Naive thymus-derived CD4-positive, alpha-beta T cell (primary cell): ENCODE results near the gene ATAT1. TPM values are rescaled to one million over a fixed set of nuclear protein-coding genes. Genes with fewer than 3 reads are reported as not detected.

ENCODE experiments used
- ATAC-seq: fragments of 150-1000 bp; cut with Tn5 transposase; 2 replicates; pipeline ENCODE4 v1.10.0; 2021; ENCODE audit warnings: mild to moderate bottlenecking, moderate library complexity
- CTCF ChIA-PET: fragments of 350-600 bp; sonication (Branson Sonifier 250); formaldehyde crosslinking; loops from one replicate; lab custom pipeline; 2021; ENCODE audit warnings: antibody characterized with exemption; lab: Charles Lee
- POLR2A ChIA-PET: fragments of 350-600 bp; sonication (Branson Sonifier 250); formaldehyde crosslinking; loops from one replicate; lab custom pipeline; 2021; ENCODE audit warnings: antibody characterized with exemption, inconsistent platforms; lab: Charles Lee
- DNase-seq, 9 donors: peaks; one replicate each; pipeline versions ENCODE4 v3.0.0 to v3.0.0-alpha.2; 2020 to 2022; ENCODE audit warnings: mixed read lengths in 1 of 9
- H3K27ac ChIP-seq: one replicate; pipeline ENCODE4 v1.7.0; 2013; ENCODE audit warnings: mild to moderate bottlenecking, low read depth, low read length, moderate library complexity
- H3K27me3 ChIP-seq, 2 donors: one replicate each; pipeline ENCODE4 v1.7.0; 2013; ENCODE audit warnings: low read length in 2 of 2, mild to moderate bottlenecking in 2 of 2, moderate library complexity in 2 of 2; ENCODE audit not compliant: control insufficient read depth in 2 of 2, insufficient read depth in 2 of 2
- H3K36me3 ChIP-seq, 3 experiments: 1 replicate in 2 of 3; 2 replicates in 1 of 3; pipeline ENCODE4 v1.7.0; 2013; ENCODE audit warnings: low read length in 3 of 3, mild to moderate bottlenecking in 3 of 3, moderate library complexity in 1 of 3; ENCODE audit not compliant: insufficient read depth in 3 of 3, control insufficient read depth in 2 of 3
- H3K4me1 ChIP-seq, 2 donors: one replicate each; pipeline ENCODE4 v1.7.0; 2013; ENCODE audit warnings: low read length in 2 of 2, mild to moderate bottlenecking in 2 of 2, moderate library complexity in 1 of 2; ENCODE audit not compliant: control insufficient read depth in 2 of 2, insufficient read depth in 2 of 2
- H3K4me3 ChIP-seq: 2 replicates; pipeline ENCODE4 v1.7.0; 2013; ENCODE audit warnings: mild to moderate bottlenecking, low read length
- H3K9me3 ChIP-seq, 3 experiments: 1 replicate in 2 of 3; 2 replicates in 1 of 3; pipeline ENCODE4 v1.7.0; 2013; ENCODE audit warnings: low read length in 3 of 3; ENCODE audit not compliant: control insufficient read depth in 2 of 3
- H3K27ac Mint-ChIP-seq, 9 donors: one replicate each; pipeline ENCODE4 v1.8.0; 2020 to 2022; ENCODE audit warnings: mixed read lengths in 9 of 9, mild to moderate bottlenecking in 8 of 9, moderate library complexity in 5 of 9, inconsistent platforms in 2 of 9
- H3K27me3 Mint-ChIP-seq, 5 donors: one replicate each; pipeline ENCODE4 v1.8.0; 2021 to 2022; ENCODE audit warnings: mixed read lengths in 5 of 5, mild to moderate bottlenecking in 1 of 5
- H3K36me3 Mint-ChIP-seq, 5 donors: one replicate each; pipeline ENCODE4 v1.8.0; 2020 to 2022; ENCODE audit warnings: mixed read lengths in 5 of 5, mild to moderate bottlenecking in 3 of 5, inconsistent platforms in 1 of 5
- H3K4me1 Mint-ChIP-seq, 7 donors: one replicate each; pipeline ENCODE4 v1.8.0; 2020 to 2022; ENCODE audit warnings: mixed read lengths in 7 of 7, mild to moderate bottlenecking in 3 of 7, inconsistent platforms in 1 of 7
- H3K4me3 Mint-ChIP-seq, 10 donors: one replicate each; pipeline ENCODE4 v1.8.0; 2020 to 2022; ENCODE audit warnings: mild to moderate bottlenecking in 10 of 10, mixed read lengths in 10 of 10, moderate library complexity in 6 of 10, inconsistent platforms in 2 of 10
- H3K9me3 Mint-ChIP-seq, 11 donors: one replicate each; pipeline ENCODE4 v1.8.0; 2020 to 2022; ENCODE audit warnings: mixed read lengths in 11 of 11, mild to moderate bottlenecking in 4 of 11, inconsistent platforms in 1 of 11, moderate library complexity in 1 of 11
- intact Hi-C, 2 donors: fragments of 100-400 bp; cut with micrococcal nuclease; formaldehyde crosslinking; loops; one replicate each; pipeline ENCODE4 v1.15.1; 2023
- polyA plus RNA-seq, 2 donors: library from polyadenylated mRNA; unstranded; fragments of 300-500 nt; fragmentation: Illumina TruSeq; gene quantifications; one replicate each; pipeline ENCODE4 v1.2.3, GENCODE V29; 2021
- total RNA-seq, 6 experiments: library from RNA in 5 of 6; stranded (reverse) in 5 of 6; gene quantifications; 1 replicate in 5 of 6; 2 replicates in 1 of 6; pipeline ENCODE4 v1.2.3 and lab custom pipeline; 2021 to 2026

ATAT1 gene
- total and polyA plus RNA-seq, 7 experiments from 2014 or later, result 1.3 to 12.0 (median 9.0) TPM

DNA sequence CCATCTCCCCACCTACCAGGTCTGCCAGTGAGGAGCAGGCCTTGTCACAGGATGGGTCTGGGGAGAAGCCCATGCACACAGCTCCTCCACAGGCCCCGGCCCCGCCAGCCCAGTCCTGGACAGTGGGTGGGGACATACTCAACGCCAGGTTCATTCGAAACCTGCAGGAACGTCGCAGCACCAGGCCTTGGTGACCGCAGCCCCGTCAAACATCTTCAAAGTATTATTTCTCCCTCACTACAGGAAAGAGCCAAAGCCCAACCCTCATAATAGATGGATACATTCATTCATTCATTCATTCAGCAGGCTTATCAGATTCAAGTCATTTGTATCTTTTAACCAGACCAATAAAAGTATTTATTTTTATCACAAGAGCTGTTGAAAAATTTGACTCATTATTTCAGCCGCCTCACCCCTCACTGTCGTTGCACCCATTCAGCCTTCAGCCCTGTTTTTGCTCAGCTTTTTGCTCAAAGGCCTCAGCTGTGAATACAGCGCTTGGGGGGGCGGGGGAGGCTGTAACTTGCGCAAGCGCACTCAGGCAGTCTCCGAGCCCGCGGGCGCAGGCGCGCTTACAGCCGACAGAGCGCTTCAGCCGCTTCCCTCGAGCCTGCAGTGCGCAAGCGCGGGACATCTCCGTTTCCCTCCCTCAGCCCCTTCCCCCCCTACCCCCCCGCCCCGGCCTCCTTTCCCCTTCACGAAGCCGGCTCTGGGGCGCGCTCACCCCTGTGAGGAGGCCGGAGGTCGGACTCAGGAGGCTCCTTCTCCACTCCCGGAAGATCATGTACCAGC is 20.0 kb downstream of the ATAT1 start, which contains the start of gene C6orf136:
C6orf136 (plus strand) TSS at position 684 of the 792 bp plus-strand sequence; CDS start at position 783, 99 bp downstream.
- peak within 1 kb of the TSS; percentile 79 to 93 (median 91) for H3K27ac Mint-ChIP-seq
- H3K9me3 Mint-ChIP-seq, result no peaks in the 10 kb centered on the region
- Histone ChIP-seq H3K4me1 (peaks cover 11 to 17% of the 10 kb centered on the region in 2 donors), H3K36me3 (peaks cover 0 to 26% (median 5%) of the 10 kb centered on the region in 3 experiments), H3K4me3 (peak within 1 kb of the TSS; percentile 93), H3K9me3 (no peaks in the 10 kb centered on the region), H3K27ac (peak within 1 kb of the TSS; percentile 91), H3K27me3 (no peaks in the 10 kb centered on the region)
- peak within 1 kb of the TSS; percentile 82 to 93 (median 88) for H3K4me3 Mint-ChIP-seq
- CTCF ChIA-PET, result no interaction called here
- POLR2A ChIA-PET, result interaction anchor here (0.6 to 3.8 kb wide), 8 partner anchors 9 to 104 kb away, joined by 3 to 22 read pairs (median 4); partner anchors contain the start of genes MRPS18B and PPP1R10
- intact Hi-C loops, result loop anchor here (1.0 to 5.0 kb wide), 9 partner anchors 20 to 511 kb away; partner anchors contain the start of genes ABCF1 (in 2 of the 2), ATAT1 (in 2 of the 2), DHX16 (in 2 of the 2) and MDC1 (in 2 of the 2)
- no peaks in the 10 kb centered on the region for H3K27me3 Mint-ChIP-seq
- H3K4me1 Mint-ChIP-seq, result peaks cover 24 to 38% (median 32%) of the 10 kb centered on the region in 7 donors
- peaks cover 0 to 8% (median 7%) of the 10 kb centered on the region in 5 donors for H3K36me3 Mint-ChIP-seq
- DNase-seq, result peak in 8 of 9 donors; percentile 77 to 94 (median 92)
- ATAC-seq, result peak; percentile 90

- peak overlapping the region; percentile 79 to 93 (median 91) for H3K27ac Mint-ChIP-seq
- H3K36me3 Mint-ChIP-seq, result peaks cover 0 to 13% (median 10%) of the 10 kb centered on the region in 5 donors
- no peaks in the 10 kb centered on the region for H3K27me3 Mint-ChIP-seq
- peaks cover 24 to 37% (median 28%) of the 10 kb centered on the region in 7 donors for H3K4me1 Mint-ChIP-seq
- peak overlapping the region; percentile 91 for H3K27ac ChIP-seq
- H3K9me3 Mint-ChIP-seq, result no peaks in the 10 kb centered on the region
- no peaks in the 10 kb centered on the region for H3K27me3 ChIP-seq
- peak in 7 of 9 donors; percentile 46 to 88 (median 68) for DNase-seq
- H3K9me3 ChIP-seq, result no peaks in the 10 kb centered on the region
- H3K36me3 ChIP-seq, result peaks cover 0 to 35% (median 14%) of the 10 kb centered on the region in 3 experiments
- H3K4me3 Mint-ChIP-seq, result peak overlapping the region; percentile 82 to 93 (median 88)
- H3K4me3 ChIP-seq, result peak overlapping the region; percentile 93
- POLR2A ChIA-PET, result interaction anchor here (0.6 to 3.8 kb wide), 13 partner anchors 10 to 159 kb away, joined by 3 to 22 read pairs (median 3); partner anchors contain the start of genes DHX16, MDC1, MRPS18B and PPP1R10
- intact Hi-C loops, result loop anchor here (1.0 to 5.0 kb wide), 9 partner anchors 21 to 510 kb away; partner anchors contain the start of genes ABCF1 (in 2 of the 2), ATAT1 (in 2 of the 2), DHX16 (in 2 of the 2) and MDC1 (in 2 of the 2)
- peak; percentile 79 for ATAC-seq
- CTCF ChIA-PET, result interaction anchor here (0.6 to 1.0 kb wide), 2 partner anchors 18 to 58 kb away, joined by 3 read pairs; no protein-coding TSS in a partner anchor
- H3K4me1 ChIP-seq, result peaks cover 11 to 17% of the 10 kb centered on the region in 2 donors
Observed at GRCh38 chr6:30647242-30648116, 20.8 kb downstream of the ATAT1 start.

DNA sequence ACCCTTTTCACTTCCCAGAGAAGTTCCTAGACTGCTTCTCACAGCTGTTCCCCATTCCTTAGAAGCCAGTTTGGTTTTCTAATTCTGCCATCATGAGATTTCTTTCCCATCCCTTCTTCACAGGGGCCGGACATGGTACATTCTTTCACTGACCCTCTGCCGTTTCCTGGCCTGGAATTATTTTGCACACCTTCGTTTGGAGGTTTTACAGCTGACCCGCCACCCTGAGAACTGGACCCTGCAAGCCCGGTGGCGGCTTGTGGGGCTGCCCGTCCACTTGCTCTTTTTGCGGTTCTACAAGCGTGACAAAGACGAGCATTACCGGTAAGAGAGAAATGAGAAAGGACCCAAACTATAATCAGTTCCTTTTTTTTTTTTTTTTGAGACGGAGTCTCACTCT is 24.5 kb downstream of the ATAT1 start:
- H3K9me3 Mint-ChIP-seq, result no peaks in the 10 kb centered on the region
- no peak overlapping the region for H3K4me3 ChIP-seq
- H3K4me1 ChIP-seq, result peaks cover 11 to 14% of the 10 kb centered on the region in 2 donors
- H3K9me3 ChIP-seq, result no peaks in the 10 kb centered on the region
- H3K27ac ChIP-seq, result peak overlapping the region; percentile 30
- peaks cover 7 to 21% (median 14%) of the 10 kb centered on the region in 7 donors for H3K4me1 Mint-ChIP-seq
- peak overlapping the region in 3 of 10 donors; percentile 21 to 59 (median 44) for H3K4me3 Mint-ChIP-seq
- intact Hi-C loops, result no loop called here
- CTCF ChIA-PET, result interaction anchor here (0.6 kb wide), 1 partner anchor 21 kb away, joined by 3 read pairs; no protein-coding TSS in a partner anchor
- no peaks in the 10 kb centered on the region for H3K27me3 Mint-ChIP-seq
- H3K27me3 ChIP-seq, result no peaks in the 10 kb centered on the region
- ATAC-seq (no peak), DNase-seq (no peak)
- peak overlapping the region in 4 of 9 donors; percentile 16 to 78 (median 50) for H3K27ac Mint-ChIP-seq
- H3K36me3 Mint-ChIP-seq, result peaks cover 12 to 31% (median 17%) of the 10 kb centered on the region in 5 donors
- POLR2A ChIA-PET, result interaction anchor here (0.7 to 2.8 kb wide), 7 partner anchors 10 to 60 kb away, joined by 3 to 12 read pairs (median 4); partner anchors contain the start of gene DHX16
- H3K36me3 ChIP-seq, result peaks cover 10 to 60% (median 40%) of the 10 kb centered on the region in 3 experiments

DNA sequence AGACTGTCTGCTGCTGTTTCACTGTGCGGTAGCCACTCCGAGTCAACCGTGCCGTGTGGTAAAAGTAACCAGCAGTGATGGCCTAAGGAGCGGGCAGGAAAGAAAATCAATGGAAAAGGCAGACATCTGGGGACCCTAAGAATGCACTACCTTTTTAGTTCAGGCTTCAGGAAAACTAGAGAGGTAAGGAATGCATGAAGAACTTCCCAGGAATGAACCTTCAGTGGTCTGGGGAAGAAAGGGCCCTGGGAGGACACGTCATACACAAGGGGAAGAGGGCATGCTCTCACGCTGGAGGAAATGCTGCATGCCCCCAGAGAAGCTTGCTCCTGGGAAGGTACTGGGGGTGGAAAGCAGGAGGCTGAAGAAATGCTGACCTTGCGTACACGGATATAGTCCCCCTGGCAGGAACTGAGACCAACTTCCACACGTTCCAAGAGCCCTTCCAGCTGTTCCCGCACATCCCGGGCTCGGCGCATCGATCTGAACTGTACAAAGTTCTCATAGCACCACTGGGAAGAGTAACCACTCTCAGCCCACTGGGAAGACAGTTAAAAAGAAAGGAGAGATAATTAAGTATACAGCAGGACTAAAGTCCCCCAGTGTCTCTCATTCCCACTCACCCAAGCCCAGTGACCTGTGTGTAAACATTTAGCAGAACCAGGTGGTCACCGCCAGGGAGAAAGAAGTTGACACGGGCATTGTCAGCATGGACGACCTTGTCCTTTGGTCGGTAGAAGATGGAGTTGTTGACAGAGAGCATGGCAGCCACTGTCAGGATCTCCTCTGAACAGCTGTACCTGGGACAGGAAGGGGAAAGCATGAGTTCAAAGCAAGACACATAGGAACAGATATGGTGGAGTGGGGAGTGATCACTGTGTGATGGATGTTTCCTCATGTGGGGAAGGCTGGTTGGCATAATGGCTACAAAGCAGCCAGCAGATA is 28.4 kb downstream of the ATAT1 start:
- ChIA-PET CTCF (no interaction called here), POLR2A (interaction anchor here (0.6 to 1.6 kb wide), 4 partner anchors 9 to 117 kb away, joined by 3 to 6 read pairs (median 4); no protein-coding TSS in a partner anchor)
- intact Hi-C loops, result no loop called here
- Histone ChIP-seq H3K36me3 (peaks cover 16 to 89% (median 58%) of the 10 kb centered on the region in 3 experiments), H3K27ac (no peak overlapping the region), H3K4me3 (no peak overlapping the region), H3K27me3 (no peaks in the 10 kb centered on the region), H3K9me3 (no peaks in the 10 kb centered on the region), H3K4me1 (no peaks in the 10 kb centered on the region)
- no peaks in the 10 kb centered on the region for H3K9me3 Mint-ChIP-seq
- no peaks in the 10 kb centered on the region for H3K27me3 Mint-ChIP-seq
- H3K4me3 Mint-ChIP-seq, result no peak overlapping the region
- ATAC-seq, result no peak
- H3K27ac Mint-ChIP-seq, result peak overlapping the region in 6 of 9 donors; percentile 28 to 86 (median 70)
- H3K36me3 Mint-ChIP-seq, result peaks cover 18 to 53% (median 39%) of the 10 kb centered on the region in 5 donors
- DNase-seq, result no peak
- H3K4me1 Mint-ChIP-seq, result peaks cover 0 to 5% (median 0%) of the 10 kb centered on the region in 7 donors

- Histone ChIP-seq H3K27me3 (no peaks in the 10 kb centered on the region), H3K4me1 (no peaks in the 10 kb centered on the region), H3K4me3 (no peak overlapping the region), H3K27ac (no peak overlapping the region), H3K36me3 (peaks cover 16 to 93% (median 60%) of the 10 kb centered on the region in 3 experiments), H3K9me3 (no peaks in the 10 kb centered on the region)
- DNase-seq (no peak), ATAC-seq (no peak)
- H3K4me3 Mint-ChIP-seq, result no peak overlapping the region
- peaks cover 0 to 5% (median 0%) of the 10 kb centered on the region in 7 donors for H3K4me1 Mint-ChIP-seq
- ChIA-PET CTCF (no interaction called here), POLR2A (interaction anchor here (0.6 to 1.6 kb wide), 4 partner anchors 10 to 67 kb away, joined by 3 to 6 read pairs (median 4); no protein-coding TSS in a partner anchor)
- H3K36me3 Mint-ChIP-seq, result peaks cover 18 to 56% (median 41%) of the 10 kb centered on the region in 5 donors
- peak overlapping the region in 6 of 9 donors; percentile 28 to 86 (median 70) for H3K27ac Mint-ChIP-seq
- intact Hi-C loops, result no loop called here
- no peaks in the 10 kb centered on the region for H3K27me3 Mint-ChIP-seq
- H3K9me3 Mint-ChIP-seq, result no peaks in the 10 kb centered on the region
Observed at GRCh38 chr6:30655743-30656094, 29.0 kb downstream of the ATAT1 start.
